H1 (cell line): ENCODE data around the gene NRXN2.

Experiments used
- CEBPB ChIP-seq: IDR thresholded peaks from 2 replicates; pipeline ENCODE4 v1.6.1; 2012; ENCODE audit warnings: low read depth, low read length
- CTCF ChIP-seq, 3 experiments: IDR thresholded peaks; 1 replicate in 2 of 3; 2 replicates in 1 of 3; pipeline versions ENCODE4 v1.5.1 to v1.6.1; 2011; ENCODE audit warnings: low read length in 3 of 3, mild to moderate bottlenecking in 3 of 3, inconsistent platforms in 2 of 3, low read depth in 1 of 3, moderate library complexity in 1 of 3; ENCODE audit not compliant: insufficient read depth in 1 of 3; ENCODE audit errors: control extremely low read depth in 1 of 3
- EP300 ChIP-seq, 2 experiments: IDR thresholded peaks; 1 replicate in 1 of 2; 2 replicates in 1 of 2; pipeline ENCODE4 v1.6.1; 2011 to 2012; ENCODE audit warnings: low read depth in 2 of 2, low read length in 2 of 2, mild to moderate bottlenecking in 2 of 2, borderline replicate concordance in 1 of 2, inconsistent platforms in 1 of 2, moderate library complexity in 1 of 2
- EZH2 ChIP-seq: fragments of 200-600 bp; sonication (generic); IDR thresholded peaks from 2 replicates; pipeline ENCODE4 v1.7.1; 2012; ENCODE audit warnings: low read depth, mild to moderate bottlenecking, moderate library complexity, low read length, inconsistent platforms; ENCODE audit not compliant: severe bottlenecking
- POLR2A ChIP-seq, 2 experiments: IDR thresholded peaks; 1 replicate in 1 of 2; 2 replicates in 1 of 2; pipeline ENCODE4 v1.6.1; 2011; ENCODE audit warnings: low read depth in 2 of 2, low read length in 2 of 2, mild to moderate bottlenecking in 2 of 2; ENCODE audit errors: control extremely low read depth in 1 of 2
- SIN3A ChIP-seq, 2 experiments: IDR thresholded peaks in 1 of 2; conservative IDR thresholded peaks in 1 of 2; 2 replicates each; pipeline ENCODE4 v1.6.1; 2011 to 2012; ENCODE audit warnings: low read length in 2 of 2, improper control_type of control experiment in 1 of 2, low read depth in 1 of 2, mild to moderate bottlenecking in 1 of 2
- SP1 ChIP-seq: IDR thresholded peaks from 2 replicates; pipeline ENCODE4 v1.6.1; 2011; ENCODE audit warnings: low read depth, low read length
- TAF1 ChIP-seq: IDR thresholded peaks from 2 replicates; pipeline ENCODE4 v1.6.1; 2011; ENCODE audit warnings: mild to moderate bottlenecking, low read depth, low read length
- YY1 ChIP-seq: IDR thresholded peaks from 2 replicates; pipeline ENCODE4 v1.6.1; 2011; ENCODE audit warnings: low read depth, mild to moderate bottlenecking, low read length
- TF ChIP-seq, protein P1 (sequence below): IDR thresholded peaks from 2 replicates; pipeline ENCODE4 v1.6.1; 2012; ENCODE audit warnings: low read length, inconsistent platforms

DNA sequence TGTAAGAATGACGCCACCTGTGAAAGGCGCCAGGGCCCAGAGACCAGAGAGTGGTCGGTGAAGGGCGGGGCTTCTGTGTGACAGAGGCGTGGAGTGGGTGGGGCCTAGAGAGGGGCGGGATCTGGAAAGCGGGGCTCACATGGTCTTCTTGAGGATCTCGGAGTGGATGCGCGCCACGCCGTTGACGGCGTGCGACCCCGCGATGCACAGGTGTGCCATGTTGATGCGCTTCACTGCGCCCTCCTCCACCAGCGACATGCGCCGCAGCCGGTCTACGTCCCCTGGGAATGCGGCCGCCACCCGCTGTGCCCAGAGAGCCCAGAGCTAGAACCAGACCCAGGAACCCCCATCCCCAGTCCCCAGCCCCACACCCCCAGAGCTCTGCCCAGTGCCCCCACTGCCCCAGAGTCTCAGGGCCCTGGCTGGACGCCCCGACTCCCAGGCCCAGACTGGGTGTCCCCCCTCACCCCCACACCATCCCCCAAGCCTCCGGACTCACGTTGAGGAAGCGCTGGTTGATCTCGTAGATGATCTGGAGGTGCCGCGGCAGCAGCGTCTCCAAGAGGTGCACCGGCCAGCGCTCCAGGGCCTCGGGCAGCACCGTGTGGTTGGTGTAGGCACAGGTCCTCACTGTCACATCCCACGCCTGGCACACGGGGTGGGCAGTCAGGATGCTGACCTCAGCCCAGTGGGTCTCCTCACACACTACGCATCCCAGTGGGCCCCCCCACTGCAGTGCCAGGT is 30.6 kb upstream of the NRXN2 start:
- TF ChIP-seq CTCF (IDR thresholded peaks at IDR 0.05; ENCODE audit: control extremely low read depth in 1 of 3, insufficient read depth in 1 of 3, low read depth in 1 of 3, low read length in 3 of 3) (no peak), YY1 (no peak), POLR2A (IDR thresholded peaks at IDR 0.05; ENCODE audit: control extremely low read depth in 1 of 2, low read depth in 2 of 2, low read length in 2 of 2) (no peak), EZH2 (no peak), SIN3A (conservative IDR thresholded peaks at IDR 0.05 in 1 of 2, IDR thresholded peaks at IDR 0.05 in 1 of 2; ENCODE audit: low read depth in 1 of 2, low read length in 2 of 2) (no peak), TAF1 (no peak), EP300 (IDR thresholded peaks at IDR 0.05; ENCODE audit: borderline replicate concordance in 1 of 2, low read depth in 2 of 2, low read length in 2 of 2) (no peak), CEBPB (no peak), SP1 (no peak)
- TF ChIP-seq, protein P1, sequence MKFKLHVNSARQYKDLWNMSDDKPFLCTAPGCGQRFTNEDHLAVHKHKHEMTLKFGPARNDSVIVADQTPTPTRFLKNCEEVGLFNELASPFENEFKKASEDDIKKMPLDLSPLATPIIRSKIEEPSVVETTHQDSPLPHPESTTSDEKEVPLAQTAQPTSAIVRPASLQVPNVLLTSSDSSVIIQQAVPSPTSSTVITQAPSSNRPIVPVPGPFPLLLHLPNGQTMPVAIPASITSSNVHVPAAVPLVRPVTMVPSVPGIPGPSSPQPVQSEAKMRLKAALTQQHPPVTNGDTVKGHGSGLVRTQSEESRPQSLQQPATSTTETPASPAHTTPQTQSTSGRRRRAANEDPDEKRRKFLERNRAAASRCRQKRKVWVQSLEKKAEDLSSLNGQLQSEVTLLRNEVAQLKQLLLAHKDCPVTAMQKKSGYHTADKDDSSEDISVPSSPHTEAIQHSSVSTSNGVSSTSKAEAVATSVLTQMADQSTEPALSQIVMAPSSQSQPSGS, result no peak
